ENCODE measurements around the gene CEACAM6. TPM values are rescaled to one million over a fixed set of nuclear protein-coding genes. Genes with fewer than 3 reads are reported as not detected.

The CEACAM6 gene
- total and polyA plus RNA-seq, 9 of the 15 experiments (the other 6 are each of a cell fraction or from before 2014, with no cell fraction given) = 0.24 TPM; not detected in 8

GRCh38 chr19:41784312-41784711 is 29.0 kb downstream of the CEACAM6 start:
- H3K36me3 ChIP-seq (ENCODE audit: control insufficient read depth, insufficient read depth, low read length) = no peaks in the 10 kb centered on the region
- no peak for TF ChIP-seq GABPB1 (CRISPR knock-in tag; IDR thresholded peaks at IDR 0.05)
- TF ChIP-seq PHTF2 (CRISPR knock-in tag; IDR thresholded peaks at IDR 0.05) = no peak
- no peak for TF ChIP-seq NR0B1 (IDR thresholded peaks at IDR 0.05; ENCODE audit: partially characterized antibody)
- TF ChIP-seq ZNF696 (CRISPR knock-in tag; conservative IDR thresholded peaks at IDR 0.05) = no peak
- no peak for TF ChIP-seq CREB1 (IDR thresholded peaks at IDR 0.05)
- no peak for TF ChIP-seq CREB1 (CRISPR knock-in tag; IDR thresholded peaks at IDR 0.05)
- no peak for TF ChIP-seq RAD21 (CRISPR knock-in tag; conservative IDR thresholded peaks at IDR 0.05 in 1 of 2, IDR thresholded peaks at IDR 0.05 in 1 of 2)
- TF ChIP-seq BHLHE40 (IDR thresholded peaks at IDR 0.05; ENCODE audit: low read length) = no peak
- no peak for TF ChIP-seq SIN3B (IDR thresholded peaks at IDR 0.05; ENCODE audit: low read depth)
- TF ChIP-seq ZNF77 (CRISPR knock-in tag; IDR thresholded peaks at IDR 0.05) = no peak
- ChIA-PET CTCF (ENCODE audit: low intra/inter-chr PET ratio) (no interaction called here), POLR2A (interaction anchor here (0.9 kb wide), 1 partner anchor 9 kb away, joined by 4 read pairs; no protein-coding TSS in a partner anchor)
- no TSS peak for BruUV-seq (replicated peaks)
- in situ Hi-C loops (cut with MboI) = no loop called here
- intact Hi-C loops (cut with micrococcal nuclease) = no loop called here
- no peak overlapping the region for H3K27ac ChIP-seq (ENCODE audit: extremely low read depth, low read depth, low read length)
- no peaks in the 10 kb centered on the region for H3K9me3 ChIP-seq (replicated peaks; ENCODE audit: control insufficient read depth, insufficient read depth, low read depth, low read length)
- H3K4me1 ChIP-seq (replicated peaks in 1 of 2; ENCODE audit: control insufficient read depth in 2 of 2, insufficient read depth in 2 of 2, low read length in 2 of 2) = no peaks in the 10 kb centered on the region
- H3K79me2 ChIP-seq (ENCODE audit: control insufficient read depth, insufficient read depth, low read length) = no peaks in the 10 kb centered on the region
- FAIRE-seq (no peak), DNase-seq (ENCODE audit: extremely low read depth in 1 of 4, low spot score in 3 of 4) (no peak), ATAC-seq (no peak)
- H3K9me1 ChIP-seq (ENCODE audit: control insufficient read depth, insufficient read depth, low read length) = no peaks in the 10 kb centered on the region
- no peak overlapping the region for H3K4me2 ChIP-seq (ENCODE audit: insufficient read depth, low read length)
- no peak overlapping the region for H2AFZ ChIP-seq (ENCODE audit: low read depth, low read length)
- no peak overlapping the region for H3K4me3 ChIP-seq
- H4K20me1 ChIP-seq (replicated peaks; ENCODE audit: control insufficient read depth, insufficient read depth, low read length) = 0 out of 2 replicates have a peak, but pooled peaks cover 4% of the 10 kb centered on the region
- H3K27me3 ChIP-seq (ENCODE audit: control insufficient read depth in 2 of 2, insufficient read depth in 2 of 2, low read length in 2 of 2) = peaks cover 17 to 28% of the 10 kb centered on the region in 2 experiments
- WGBS (ENCODE audit: insufficient coverage, low coverage, missing lambda C conversion rate) = 3% methylated on average over 3 of the region's 3 CpGs
- H3K9ac ChIP-seq (ENCODE audit: insufficient read depth in 1 of 2, low read depth in 2 of 2, low read length in 2 of 2) = no peak overlapping the region
